PC-3 (cell line): Measurements from ENCODE around the gene GNAZ. TPM values are rescaled to one million over a fixed set of nuclear protein-coding genes. Genes with fewer than 3 reads are reported as not detected.

ENCODE experiments used
- ATAC-seq: fragments of 200-7000 bp; cut with Tn5 transposase; 2 replicates; pipeline ENCODE4 v1.9.1; 2020; ENCODE audit warnings: mild to moderate bottlenecking, moderate library complexity
- BruUV-seq: library from RNA; stranded (reverse); fragments of 400-500 nt; replicated peaks from 2 replicates; lab custom pipeline; 2021; lab: Mats Ljungman, UMichigan
- CTCF ChIA-PET: fragments of 300-600 bp; sonication (Branson Sonifier 250); formaldehyde crosslinking; loops from one replicate; lab custom pipeline; 2022; ENCODE audit warnings: antibody characterized with exemption; lab: Charles Lee
- POLR2A ChIA-PET: fragments of 300-600 bp; sonication (Branson Sonifier 250); formaldehyde crosslinking; loops from one replicate; lab custom pipeline; 2022; ENCODE audit warnings: antibody characterized with exemption; ENCODE audit not compliant: unreplicated experiment; lab: Charles Lee
- DNase-seq: peaks from one replicate; pipeline ENCODE4 v3.0.0-alpha.2; 2015
- H2AFZ ChIP-seq: fragments of 300-600 bp; sonication (generic); 2 replicates; pipeline ENCODE4 v1.6.0; 2016; ENCODE audit warnings: antibody characterized with exemption, low read length
- H3F3A ChIP-seq: fragments of 300-600 bp; sonication (generic); one replicate; pipeline ENCODE4 v1.6.0; 2017; ENCODE audit warnings: antibody characterized with exemption, low read length, control low read depth, mild to moderate bottlenecking; ENCODE audit not compliant: unreplicated experiment
- H3K27ac ChIP-seq: fragments of 300-600 bp; sonication (generic); 2 replicates; pipeline ENCODE4 v1.5.1; 2016; ENCODE audit warnings: mild to moderate bottlenecking, low read length
- H3K27me3 ChIP-seq: fragments of 300-600 bp; sonication (generic); 2 replicates; pipeline ENCODE4 v1.6.1; 2016; ENCODE audit warnings: low read length, mixed read lengths
- H3K36me3 ChIP-seq: fragments of 300-600 bp; sonication (generic); 2 replicates; pipeline ENCODE4 v1.6.1; 2016; ENCODE audit warnings: low read depth, mixed run types, low read length, mixed read lengths
- H3K4me1 ChIP-seq: fragments of 300-600 bp; sonication (generic); 2 replicates; pipeline ENCODE4 v1.5.1; 2016; ENCODE audit warnings: low read length; ENCODE audit not compliant: insufficient read depth
- H3K4me2 ChIP-seq: fragments of 300-600 bp; sonication (generic); 2 replicates; pipeline ENCODE4 v1.6.0; 2016; ENCODE audit warnings: low read length
- H3K4me3 ChIP-seq: fragments of 300-600 bp; sonication (generic); 2 replicates; pipeline ENCODE4 v1.5.1; 2016; ENCODE audit warnings: mild to moderate bottlenecking, low read length, mixed read lengths
- H3K79me2 ChIP-seq: fragments of 300-600 bp; sonication (generic); 2 replicates; pipeline ENCODE4 v1.6.1; 2017; ENCODE audit warnings: low read length, mixed read lengths
- H3K9ac ChIP-seq: fragments of 300-600 bp; sonication (generic); 2 replicates; pipeline ENCODE4 v1.6.0; 2016; ENCODE audit warnings: mild to moderate bottlenecking, low read length
- H3K9me2 ChIP-seq: fragments of 300-600 bp; sonication (generic); replicated peaks from 2 replicates; pipeline ENCODE4 v1.6.1; 2016; ENCODE audit warnings: mixed run types, low read length, mixed read lengths
- H3K9me3 ChIP-seq: fragments of 300-600 bp; sonication (generic); 2 replicates; pipeline ENCODE4 v1.6.1; 2016; ENCODE audit warnings: low read length, mixed read lengths
- H4K20me1 ChIP-seq: fragments of 300-600 bp; sonication (generic); 2 replicates; pipeline ENCODE4 v1.6.1; 2016; ENCODE audit warnings: low read length, mixed read lengths
- CTCF ChIP-seq: fragments of 300-600 bp; sonication (generic); conservative IDR thresholded peaks from 2 replicates; pipeline ENCODE4 v1.5.1; 2017; ENCODE audit warnings: antibody characterized with exemption, low read depth, mild to moderate bottlenecking, low read length
- EZH2 ChIP-seq: fragments of 300-600 bp; sonication (generic); IDR thresholded peaks from one replicate; pipeline ENCODE4 v1.6.1; 2017; ENCODE audit warnings: antibody characterized with exemption, mild to moderate bottlenecking, low read length; ENCODE audit not compliant: unreplicated experiment
- EZH2phosphoT487 ChIP-seq: fragments of 300-600 bp; sonication (generic); IDR thresholded peaks from 2 replicates; pipeline ENCODE4 v1.6.1; 2018; ENCODE audit warnings: mild to moderate bottlenecking, antibody characterized with exemption, low read length, borderline replicate concordance
- intact Hi-C: fragments of 100-400 bp; cut with micrococcal nuclease; formaldehyde crosslinking; loops from 2 replicates; pipeline ENCODE4 v1.9.0; 2023
- total RNA-seq: library from RNA; depleted of rRNA; stranded (reverse); fragments of >200 nt; gene quantifications from 2 replicates; pipeline ENCODE4 v1.2.3, GENCODE V29; 2014

Gene GNAZ
- total RNA-seq, 1 experiment from 2014 or later, result 14.4 TPM

- ATAC-seq (no peak), DNase-seq (no peak)
- CTCF ChIA-PET, result no interaction called here
Observed at GRCh38 chr22:23098718-23099530, 28.6 kb downstream of the GNAZ start.

DNA sequence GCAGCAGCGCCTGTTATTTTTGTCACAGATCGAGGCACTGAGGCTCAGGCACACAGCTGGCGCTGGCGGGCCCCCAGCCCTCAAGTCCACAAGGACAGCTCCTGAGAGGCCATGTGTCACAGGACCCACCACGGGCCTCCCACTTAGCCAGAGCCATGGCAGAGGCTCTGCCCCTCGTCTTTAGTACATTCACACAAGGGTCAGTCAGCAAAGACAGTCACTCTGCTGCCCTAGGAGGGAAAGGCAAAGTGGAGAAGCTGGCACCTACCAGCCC lies 29.1 kb downstream of the GNAZ start:
- ChIA-PET POLR2A (no interaction called here), CTCF (no interaction called here)
- H3F3A ChIP-seq, result no peaks in the 10 kb centered on the region
- H4K20me1 ChIP-seq, result no peaks in the 10 kb centered on the region
- TF ChIP-seq CTCF (no peak), EZH2 (no peak), EZH2phosphoT487 (no peak)
- intact Hi-C loops, result no loop called here
- DNase-seq (no peak), ATAC-seq (no peak)
- H3K79me2 ChIP-seq, result no peaks in the 10 kb centered on the region
- H3K4me2 ChIP-seq, result no peak overlapping the region
- H3K9ac ChIP-seq, result no peak overlapping the region
- no peak overlapping the region for H3K4me3 ChIP-seq
- BruUV-seq, result no TSS peak
- no peak overlapping the region for H2AFZ ChIP-seq
- H3K4me1 ChIP-seq, result no peaks in the 10 kb centered on the region
- no peaks in the 10 kb centered on the region for H3K27me3 ChIP-seq
- no peaks in the 10 kb centered on the region for H3K36me3 ChIP-seq
- no peaks in the 10 kb centered on the region for H3K9me3 ChIP-seq
- H3K27ac ChIP-seq, result no peak overlapping the region
- H3K9me2 ChIP-seq, result no peaks in the 10 kb centered on the region

More at GRCh38 chr22:23098718-23099530, 28.6 kb downstream of the GNAZ start:
- Histone ChIP-seq H3K36me3 (no peaks in the 10 kb centered on the region), H2AFZ (no peak overlapping the region), H3K4me1 (no peaks in the 10 kb centered on the region), H3K4me3 (no peak overlapping the region), H3K4me2 (no peak overlapping the region), H3K79me2 (no peaks in the 10 kb centered on the region), H3K9ac (no peak overlapping the region), H3K9me3 (no peaks in the 10 kb centered on the region), H3F3A (no peaks in the 10 kb centered on the region), H3K27ac (no peak overlapping the region), H4K20me1 (no peaks in the 10 kb centered on the region), H3K27me3 (no peaks in the 10 kb centered on the region), H3K9me2 (no peaks in the 10 kb centered on the region)
- TF ChIP-seq CTCF, result no peak
- no peak for TF ChIP-seq EZH2phosphoT487
- no peak for TF ChIP-seq EZH2
- intact Hi-C loops, result no loop called here
- POLR2A ChIA-PET, result no interaction called here
- no TSS peak for BruUV-seq

GRCh38 chr22:23100124-23100801 lies 29.9 kb downstream of the GNAZ start:
- Histone ChIP-seq H3K79me2 (no peaks in the 10 kb centered on the region), H3F3A (no peaks in the 10 kb centered on the region), H3K9me3 (no peaks in the 10 kb centered on the region), H3K9me2 (no peaks in the 10 kb centered on the region), H4K20me1 (no peaks in the 10 kb centered on the region), H3K27ac (no peak overlapping the region), H3K4me2 (no peak overlapping the region), H3K27me3 (no peaks in the 10 kb centered on the region), H2AFZ (no peak overlapping the region), H3K9ac (no peak overlapping the region), H3K36me3 (no peaks in the 10 kb centered on the region), H3K4me1 (no peaks in the 10 kb centered on the region), H3K4me3 (no peak overlapping the region)
- ATAC-seq (no peak), DNase-seq (no peak)
- TF ChIP-seq EZH2, result no peak
- no peak for TF ChIP-seq EZH2phosphoT487
- no peak for TF ChIP-seq CTCF
- CTCF ChIA-PET, result no interaction called here
- no TSS peak for BruUV-seq
- POLR2A ChIA-PET, result no interaction called here
- intact Hi-C loops, result no loop called here
